Muscle of leg (tissue), 11 donors: ENCODE data around the gene GNB4. TPM values are rescaled to one million over a fixed set of nuclear protein-coding genes. Genes with fewer than 3 reads are reported as not detected.

ENCODE experiments used
- DNase-seq: peaks from one replicate; pipeline ENCODE4 v3.0.0; 2013
- H3K27ac ChIP-seq: one replicate; pipeline ENCODE4 v1.5.1; 2013; ENCODE audit warnings: mild to moderate bottlenecking, low read length, control low read depth
- H3K27me3 ChIP-seq: one replicate; pipeline ENCODE4 v1.6.1; 2013; ENCODE audit warnings: low read length; ENCODE audit not compliant: control insufficient read depth, insufficient read depth
- H3K36me3 ChIP-seq: one replicate; pipeline ENCODE4 v1.6.1; 2013; ENCODE audit warnings: low read length; ENCODE audit not compliant: control insufficient read depth, insufficient read depth
- H3K4me1 ChIP-seq: one replicate; pipeline ENCODE4 v1.6.1; 2013; ENCODE audit warnings: low read length; ENCODE audit not compliant: control insufficient read depth, insufficient read depth
- H3K4me3 ChIP-seq: one replicate; pipeline ENCODE4 v1.5.1; 2013; ENCODE audit warnings: low read length, control low read depth
- H3K9me3 ChIP-seq: replicated peaks from 2 replicates; pipeline ENCODE4 v1.6.1; 2013; ENCODE audit warnings: low read depth, low read length; ENCODE audit not compliant: control insufficient read depth
- WGBS: methylation state at CpG from one replicate; pipeline ENCODE4 v1.1.5; 2013; ENCODE audit warnings: missing lambda C conversion rate; ENCODE audit not compliant: insufficient coverage; 5-methylcytosine and 5-hydroxymethylcytosine counted together
- polyA plus RNA-seq, 8 donors: library from polyadenylated mRNA; unstranded; fragments of 120-200 nt; gene quantifications; one replicate each; pipeline versions ENCODE4 v1.2.1 to v1.2.3, GENCODE V29; 2013; ENCODE audit warnings: inconsistent platforms in 1 of 8, low replicate concordance in 1 of 8; ENCODE audit not compliant: insufficient read length in 8 of 8, insufficient read depth in 1 of 8
- total RNA-seq: library from RNA; stranded (reverse); fragments of 120-200 nt; gene quantifications from one replicate; pipeline ENCODE4 v1.2.4, GENCODE V29; 2013

The GNB4 gene
- total and polyA plus RNA-seq, 9 donors, result 21.0 to 48.0 (median 35.4) TPM

DNA sequence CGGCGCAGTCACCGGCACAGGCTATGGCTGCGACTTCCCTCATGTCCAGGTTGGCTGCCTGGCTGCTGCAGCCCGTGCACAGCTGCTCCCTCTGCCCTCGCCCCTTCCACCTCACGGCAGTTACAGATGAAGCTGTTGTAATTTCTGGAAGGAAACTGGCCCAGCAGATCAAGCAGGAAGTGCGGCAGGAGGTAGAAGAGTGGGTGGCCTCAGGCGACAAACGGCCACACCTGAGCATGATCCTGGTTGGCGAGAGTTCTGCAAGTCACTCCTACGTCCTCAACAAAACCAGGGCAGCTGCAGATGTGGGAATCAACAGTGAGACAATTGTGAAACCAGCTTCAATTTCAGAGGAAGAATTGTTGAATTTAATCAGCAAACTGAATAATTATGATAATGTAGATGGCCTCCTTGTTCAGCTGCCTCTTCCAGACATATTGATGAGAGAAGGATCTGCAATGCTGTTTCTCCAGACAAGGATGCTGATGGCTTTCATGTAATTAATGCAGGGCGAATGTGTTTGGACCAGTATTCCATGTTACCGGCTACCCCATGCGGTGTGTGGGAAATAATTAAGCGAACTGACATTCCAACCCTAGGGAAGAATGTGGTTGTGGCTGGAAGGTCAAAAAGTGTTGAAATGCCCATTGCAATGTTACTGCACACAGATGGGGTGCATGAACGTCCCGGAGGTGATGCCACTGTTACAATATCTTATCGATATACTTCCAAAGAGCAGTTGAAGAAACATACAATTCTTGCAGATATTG is 13.2 kb upstream of the GNB4 start:
- Histone ChIP-seq H3K4me3 (no peak overlapping the region), H3K27ac (no peak overlapping the region), H3K9me3 (no peaks in the 10 kb centered on the region), H3K27me3 (no peaks in the 10 kb centered on the region), H3K36me3 (no peaks in the 10 kb centered on the region), H3K4me1 (no peaks in the 10 kb centered on the region)
- 78% methylated on average over 9 of the region's 19 CpGs for WGBS
- no peak for DNase-seq

DNA sequence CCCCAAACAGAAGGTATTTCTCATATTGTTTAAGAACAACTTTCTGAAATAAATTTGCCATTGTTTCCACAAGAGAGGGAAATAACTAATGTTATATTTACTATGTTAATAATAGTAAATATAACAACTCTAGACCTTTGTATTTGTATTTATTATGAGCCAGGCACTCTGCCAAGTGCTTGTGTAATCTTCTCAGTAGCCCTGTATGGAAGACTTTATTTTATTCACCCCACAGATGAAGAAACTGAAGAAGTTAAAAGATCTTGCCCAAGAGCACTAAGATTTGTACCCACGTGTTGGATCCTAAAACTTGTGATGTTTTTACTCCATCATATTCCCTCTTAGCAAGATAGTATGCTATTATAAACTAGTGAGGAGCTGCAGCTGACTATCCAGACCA is 12.0 kb upstream of the GNB4 start:
- Histone ChIP-seq H3K4me1 (no peaks in the 10 kb centered on the region), H3K36me3 (no peaks in the 10 kb centered on the region), H3K27me3 (peaks cover 3% of the 10 kb centered on the region), H3K4me3 (no peak overlapping the region), H3K9me3 (no peaks in the 10 kb centered on the region), H3K27ac (no peak overlapping the region)
- no CpG with 5 or more reads among the region's 1 CpG for WGBS
- DNase-seq, result no peak

DNA sequence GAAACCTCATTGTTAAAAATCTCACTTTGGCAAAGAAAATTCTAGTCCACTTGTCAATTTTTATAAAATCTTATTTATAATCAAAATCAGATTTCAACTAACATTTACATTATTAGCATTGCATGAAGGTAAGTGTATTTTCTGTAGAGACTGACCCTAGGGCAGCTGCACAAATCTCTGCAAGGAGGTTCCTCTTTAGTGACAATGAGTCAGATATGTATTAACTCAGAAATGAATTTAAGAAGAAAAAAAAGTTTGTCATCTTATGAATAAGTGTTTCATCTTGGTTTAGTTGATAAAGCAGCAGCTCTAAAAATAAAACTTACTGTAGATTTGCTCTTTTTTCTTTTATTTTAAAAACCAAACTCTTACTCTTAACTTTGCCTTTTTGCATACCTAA is 9.0 kb upstream of the GNB4 start:
- H3K27ac ChIP-seq, result no peak overlapping the region
- H3K4me3 ChIP-seq, result no peak overlapping the region
- no peaks in the 10 kb centered on the region for H3K4me1 ChIP-seq
- no peaks in the 10 kb centered on the region for H3K36me3 ChIP-seq
- H3K27me3 ChIP-seq, result peaks cover 3% of the 10 kb centered on the region
- DNase-seq, result no peak
- no peaks in the 10 kb centered on the region for H3K9me3 ChIP-seq

DNA sequence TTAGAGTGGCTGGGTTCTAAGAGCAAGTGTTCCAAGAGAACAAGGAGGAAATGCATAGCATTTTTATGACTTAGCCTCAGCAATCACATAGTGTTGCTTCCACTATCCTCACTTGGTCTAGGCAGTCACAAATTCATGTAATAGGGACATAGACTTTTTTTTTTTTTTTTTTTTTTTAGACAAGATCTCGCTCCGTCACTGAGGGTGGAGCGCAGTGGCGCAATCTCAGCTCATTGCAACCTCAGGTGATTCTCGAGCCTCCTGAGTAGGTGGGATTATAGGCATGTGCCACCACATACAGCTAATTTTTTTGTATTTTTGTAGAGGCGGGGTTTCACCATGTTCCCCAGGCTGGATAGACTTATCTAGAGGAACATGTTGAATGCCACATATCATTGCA is 4.7 kb upstream of the GNB4 start:
- H3K27me3 ChIP-seq, result peaks cover 3% of the 10 kb centered on the region
- peaks cover 5% of the 10 kb centered on the region for H3K4me1 ChIP-seq
- no peaks in the 10 kb centered on the region for H3K9me3 ChIP-seq
- no peak overlapping the region for H3K4me3 ChIP-seq
- no peaks in the 10 kb centered on the region for H3K36me3 ChIP-seq
- H3K27ac ChIP-seq, result no peak overlapping the region
- no peak for DNase-seq
- WGBS, result no CpG with 5 or more reads among the region's 6 CpGs

DNA sequence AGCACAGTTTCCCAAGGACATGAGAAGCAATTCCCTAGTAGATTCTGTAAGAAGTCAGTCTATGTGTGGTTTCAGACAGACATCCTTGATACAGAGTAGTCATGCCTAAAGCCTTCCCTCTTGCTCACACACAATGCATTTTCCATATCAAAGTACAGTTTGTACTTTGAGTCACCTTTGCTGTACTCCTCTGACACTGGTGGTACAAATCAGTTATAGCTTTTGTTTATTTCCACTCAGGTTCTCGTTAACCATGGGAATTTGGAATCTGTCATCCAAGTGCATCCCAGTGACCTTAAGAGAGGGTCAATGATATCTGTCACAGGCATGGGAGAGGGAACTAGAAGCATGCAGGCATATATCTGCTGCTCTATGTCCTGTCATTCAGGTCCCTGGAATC is 3.6 kb upstream of the GNB4 start:
- H3K4me3 ChIP-seq, result no peak overlapping the region
- no peaks in the 10 kb centered on the region for H3K9me3 ChIP-seq
- no peak overlapping the region for H3K27ac ChIP-seq
- WGBS, result 20% methylated on average over 1 of the region's 1 CpG
- peaks cover 3% of the 10 kb centered on the region for H3K27me3 ChIP-seq
- no peaks in the 10 kb centered on the region for H3K36me3 ChIP-seq
- H3K4me1 ChIP-seq, result peaks cover 5% of the 10 kb centered on the region
- DNase-seq, result no peak

DNA sequence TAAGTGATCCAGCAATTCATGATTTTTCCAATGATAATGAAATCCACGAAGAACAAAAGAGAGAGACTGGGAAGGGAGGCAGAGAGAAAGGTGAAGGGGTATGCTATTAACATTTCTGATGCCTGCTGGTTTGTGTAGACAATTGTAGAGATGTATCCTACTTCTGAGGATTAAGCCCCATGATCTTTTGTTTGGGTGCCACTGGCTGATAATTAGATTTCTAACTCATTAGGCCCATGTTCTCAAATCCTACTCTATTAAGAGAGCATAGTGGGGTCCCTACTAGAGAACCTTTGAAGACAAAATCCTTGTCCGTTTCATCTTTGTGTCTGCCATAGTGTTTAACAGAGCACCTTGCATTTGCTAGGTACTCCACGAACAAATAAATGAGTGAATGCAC is 2.7 kb upstream of the GNB4 start:
- Histone ChIP-seq H3K4me3 (no peak overlapping the region), H3K4me1 (peaks cover 8% of the 10 kb centered on the region), H3K9me3 (no peaks in the 10 kb centered on the region), H3K27ac (no peak overlapping the region), H3K36me3 (no peaks in the 10 kb centered on the region), H3K27me3 (peaks cover under 1% of the 10 kb centered on the region)
- 60% methylated on average over 1 of the region's 3 CpGs for WGBS
- DNase-seq, result no peak

DNA sequence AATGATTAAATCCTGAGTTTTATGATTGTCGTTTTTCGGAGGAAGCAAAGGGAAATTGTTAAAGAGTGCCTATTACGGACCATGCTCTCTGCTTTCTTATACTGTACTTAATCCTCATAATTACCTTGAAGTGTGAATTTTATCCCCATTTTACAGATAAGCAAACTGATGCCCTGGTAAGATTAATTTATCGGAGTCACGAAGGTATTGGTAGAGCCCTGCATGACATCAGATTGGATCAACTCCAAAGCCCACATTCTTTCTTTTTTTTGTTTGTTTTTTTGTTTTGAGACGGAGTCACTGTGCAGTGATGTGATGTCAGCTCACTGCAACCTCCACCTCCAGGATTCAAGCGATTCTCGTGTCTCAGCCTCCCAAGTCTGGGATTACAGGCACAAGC is 1.6 kb upstream of the GNB4 start:
- Histone ChIP-seq H3K27me3 (no peaks in the 10 kb centered on the region), H3K9me3 (no peaks in the 10 kb centered on the region), H3K4me1 (peaks cover 8% of the 10 kb centered on the region), H3K36me3 (peaks cover 1% of the 10 kb centered on the region), H3K27ac (peak overlapping the region; percentile 99), H3K4me3 (no peak overlapping the region)
- WGBS, result no CpG with 5 or more reads among the region's 8 CpGs
- DNase-seq, result peak; percentile 23

DNA sequence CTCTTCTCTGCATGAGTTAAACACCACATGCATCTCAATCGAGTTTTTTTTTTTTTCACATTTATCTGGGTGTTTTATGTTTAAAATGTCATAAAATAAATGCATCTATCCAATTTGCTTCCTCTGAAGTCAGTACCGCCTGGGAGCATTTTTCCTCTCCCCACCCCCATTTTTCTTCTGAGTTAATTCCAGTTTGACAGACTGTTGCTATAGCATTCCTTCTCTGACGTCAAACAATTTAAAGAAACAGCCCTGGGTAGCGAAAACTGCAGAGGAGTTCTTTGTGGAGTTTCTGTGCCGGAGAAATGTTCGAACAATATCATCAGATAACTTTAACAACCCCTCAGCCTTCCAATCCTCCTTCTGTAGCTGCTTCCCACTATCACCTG is 900 bp upstream of the GNB4 start:
- Histone ChIP-seq H3K36me3 (peaks cover 6% of the 10 kb centered on the region), H3K27me3 (no peaks in the 10 kb centered on the region), H3K4me3 (peak overlapping the region; percentile 68), H3K9me3 (no peaks in the 10 kb centered on the region), H3K4me1 (peaks cover 8% of the 10 kb centered on the region), H3K27ac (peak overlapping the region; percentile 99)
- peak; percentile 95 for DNase-seq
- WGBS, result no CpG with 5 or more reads among the region's 6 CpGs

DNA sequence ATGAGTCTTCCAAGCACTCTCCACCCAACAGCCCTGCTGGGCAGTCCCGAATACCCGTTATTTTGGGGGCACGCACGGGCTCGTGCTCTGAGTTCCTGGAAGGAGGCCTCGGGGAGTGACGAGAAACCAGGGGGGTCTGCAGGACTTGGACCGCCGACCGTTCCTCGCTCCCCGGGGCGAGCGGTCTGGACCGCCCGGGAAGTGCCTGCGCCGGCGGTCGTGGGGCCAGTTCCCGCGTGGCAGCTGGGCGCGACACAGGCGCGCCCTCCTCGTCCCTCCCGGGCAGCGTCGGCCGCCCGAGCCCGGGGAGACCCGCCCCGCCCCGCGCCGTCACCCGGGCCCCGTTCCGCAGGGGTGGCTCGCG is 387 bp downstream of the GNB4 start:
- Histone ChIP-seq H3K4me3 (peak overlapping the region; percentile 64), H3K4me1 (peaks cover 8% of the 10 kb centered on the region), H3K9me3 (no peaks in the 10 kb centered on the region), H3K27me3 (no peaks in the 10 kb centered on the region), H3K27ac (peak overlapping the region; percentile 94), H3K36me3 (peaks cover 6% of the 10 kb centered on the region)
- 0% methylated on average over 43 of the region's 43 CpGs for WGBS
- peak; percentile 79 for DNase-seq

DNA sequence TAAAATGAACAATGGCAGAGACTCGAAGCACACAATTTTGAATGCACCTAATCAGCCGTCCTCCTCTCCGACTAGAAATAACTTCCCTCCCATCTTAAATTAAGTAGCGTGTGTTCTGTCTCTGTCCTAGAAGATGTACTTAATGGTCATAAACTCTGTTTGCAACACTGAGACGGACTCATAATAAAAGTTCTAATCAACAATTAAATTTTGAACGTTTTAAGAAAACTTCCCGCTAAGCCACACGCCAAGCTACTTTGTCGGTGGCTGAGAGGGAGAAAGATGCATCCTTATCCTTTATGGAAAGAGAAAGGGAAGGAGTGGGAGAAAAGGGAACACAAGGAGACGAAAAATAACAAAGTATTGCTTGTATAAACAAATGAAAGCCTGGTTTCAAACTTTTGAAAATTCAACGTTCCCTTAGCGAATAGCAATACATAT is 989 bp downstream of the GNB4 start:
- H3K4me1 ChIP-seq, result peaks cover 8% of the 10 kb centered on the region
- peak; percentile 63 for DNase-seq
- peak overlapping the region; percentile 64 for H3K4me3 ChIP-seq
- WGBS, result no CpG with 5 or more reads among the region's 12 CpGs
- no peaks in the 10 kb centered on the region for H3K27me3 ChIP-seq
- H3K36me3 ChIP-seq, result peaks cover 6% of the 10 kb centered on the region
- H3K9me3 ChIP-seq, result no peaks in the 10 kb centered on the region
- H3K27ac ChIP-seq, result peak overlapping the region; percentile 94

DNA sequence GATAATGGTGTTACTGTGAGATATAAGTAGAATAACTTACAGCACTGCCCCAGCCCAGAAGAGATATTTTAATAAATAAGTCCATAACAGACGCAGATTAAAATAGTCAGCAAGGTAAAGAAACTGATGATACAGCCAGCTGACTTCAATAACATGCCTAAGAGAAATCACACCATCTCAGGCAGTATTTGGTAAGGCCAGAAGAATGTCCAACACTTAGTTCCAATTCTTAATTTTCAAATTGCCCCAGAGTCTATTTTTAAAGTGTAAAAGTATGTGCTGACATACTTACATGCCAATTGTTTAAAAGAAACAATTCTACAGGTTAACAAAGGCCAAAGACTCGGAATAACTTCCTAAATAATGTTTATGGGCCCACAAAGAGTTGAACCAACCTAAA is 1.6 kb downstream of the GNB4 start:
- H3K4me3 ChIP-seq, result peak overlapping the region; percentile 64
- no peaks in the 10 kb centered on the region for H3K27me3 ChIP-seq
- H3K9me3 ChIP-seq, result no peaks in the 10 kb centered on the region
- H3K27ac ChIP-seq, result peak overlapping the region; percentile 94
- DNase-seq, result peak; percentile 29
- H3K36me3 ChIP-seq, result peaks cover 6% of the 10 kb centered on the region
- no CpG with 5 or more reads among the region's 2 CpGs for WGBS
- H3K4me1 ChIP-seq, result peaks cover 8% of the 10 kb centered on the region
